ENCODE measurements around the gene PIK3CA. TPM values are rescaled to one million over a fixed set of nuclear protein-coding genes. Genes with fewer than 3 reads are reported as not detected.
"Not testable (repeated sequence)": the region's sequence is repeated elsewhere in the genome, so short reads cannot be mapped to it uniquely, and the experiment has no call there.

Gene PIK3CA
- total and polyA plus RNA-seq, 3 donors from 2014 or later: 11.2 to 27.1 (median 20.8) TPM

GRCh38 chr3:179272385-179272784, 124.2 kb downstream of the PIK3CA start:
- H3K4me3 ChIP-seq: no peak overlapping the region
- TF ChIP-seq CTCF (IDR thresholded peaks at IDR 0.05) (no peak), POLR2A (IDR thresholded peaks at IDR 0.05) (no peak)
- no peaks in the 10 kb centered on the region for H3K27me3 ChIP-seq
- H3K36me3 ChIP-seq (ENCODE audit: low read depth, missing control alignments): no peaks in the 10 kb centered on the region
- H3K27ac ChIP-seq: no peak overlapping the region
- intact Hi-C loops (cut with DNase I; ENCODE audit: low total_unique reads): no loop called here
- no peak for DNase-seq
- H3K4me1 ChIP-seq: no peaks in the 10 kb centered on the region
- 95 to 96% methylated on average over 3 of the region's 3 CpGs for WGBS, 2 donors
- H3K9me3 ChIP-seq: no peaks in the 10 kb centered on the region

GRCh38 chr3:179274434-179274833, 126.3 kb downstream of the PIK3CA start:
- H3K27ac ChIP-seq; DNase-seq; H3K27me3 ChIP-seq; H3K4me1 ChIP-seq; H3K9me3 ChIP-seq; H3K36me3 ChIP-seq (ENCODE audit: low read depth, missing control alignments); intact Hi-C loops (cut with DNase I; ENCODE audit: low total_unique reads); H3K4me3 ChIP-seq: not testable (repeated sequence)
- WGBS, 2 donors: 88 to 100% methylated on average over 2 of the region's 2 CpGs

GRCh38 chr3:179276001-179276400, 127.8 kb downstream of the PIK3CA start:
- Histone ChIP-seq H3K27me3 (no peaks in the 10 kb centered on the region), H3K9me3 (no peaks in the 10 kb centered on the region), H3K4me1 (no peaks in the 10 kb centered on the region), H3K36me3 (ENCODE audit: low read depth, missing control alignments) (no peaks in the 10 kb centered on the region), H3K27ac (no peak overlapping the region), H3K4me3 (no peak overlapping the region)
- no peak for DNase-seq
- no peak for TF ChIP-seq CTCF (IDR thresholded peaks at IDR 0.05)
- TF ChIP-seq POLR2A (IDR thresholded peaks at IDR 0.05): no peak
- 69 to 74% methylated on average over 3 of the region's 3 CpGs for WGBS, 2 donors
- intact Hi-C loops (cut with DNase I; ENCODE audit: low total_unique reads): no loop called here

GRCh38 chr3:179276743-179277142, 128.6 kb downstream of the PIK3CA start:
- TF ChIP-seq POLR2A (IDR thresholded peaks at IDR 0.05) (no peak), CTCF (IDR thresholded peaks at IDR 0.05) (no peak)
- Histone ChIP-seq H3K36me3 (ENCODE audit: low read depth, missing control alignments) (no peaks in the 10 kb centered on the region), H3K27ac (no peak overlapping the region), H3K9me3 (no peaks in the 10 kb centered on the region), H3K4me1 (no peaks in the 10 kb centered on the region), H3K27me3 (no peaks in the 10 kb centered on the region), H3K4me3 (no peak overlapping the region)
- WGBS, 2 donors: 83 to 94% methylated on average over 3 of the region's 3 CpGs
- intact Hi-C loops (cut with DNase I; ENCODE audit: low total_unique reads): no loop called here
- DNase-seq: no peak

- Histone ChIP-seq H3K27me3 (no peaks in the 10 kb centered on the region), H3K36me3 (ENCODE audit: low read depth, missing control alignments) (no peaks in the 10 kb centered on the region), H3K9me3 (no peaks in the 10 kb centered on the region), H3K4me1 (no peaks in the 10 kb centered on the region), H3K4me3 (no peak overlapping the region), H3K27ac (no peak overlapping the region)
- WGBS, 2 donors: 87 to 95% methylated on average over 1 of the region's 1 CpG
- intact Hi-C loops (cut with DNase I; ENCODE audit: low total_unique reads): no loop called here
- no peak for TF ChIP-seq POLR2A (IDR thresholded peaks at IDR 0.05)
- no peak for TF ChIP-seq CTCF (IDR thresholded peaks at IDR 0.05)
- DNase-seq: no peak
Measured at GRCh38 chr3:179278151-179278550, 130.0 kb downstream of the PIK3CA start.

Measured in testis (tissue), 3 donors.